ENCODE results near the gene HDHD5. TPM values are rescaled to one million over a fixed set of nuclear protein-coding genes. Genes with fewer than 3 reads are reported as not detected.

The HDHD5 gene
- total RNA-seq, 2 donors from 2014 or later = 39.4 to 53.0 TPM

DNA sequence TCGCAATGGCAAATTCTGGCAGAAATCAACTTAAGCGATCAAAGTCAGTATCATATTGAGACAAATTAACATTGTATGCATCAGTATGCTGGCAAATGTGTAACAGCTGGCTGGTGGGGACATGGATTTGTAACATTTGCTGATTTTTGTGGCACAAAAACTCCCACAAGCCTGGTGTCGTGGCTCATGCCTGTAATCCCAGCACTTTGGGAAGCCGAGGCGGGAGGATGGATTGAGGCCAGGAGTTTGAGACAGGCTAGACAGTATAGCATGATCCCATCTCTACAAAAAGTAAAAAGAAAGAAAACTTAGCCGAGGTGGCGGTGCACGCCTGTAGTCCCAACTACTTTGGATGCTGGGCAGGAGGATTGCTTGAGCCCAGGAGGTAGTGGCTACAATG is 17.6 kb upstream of the HDHD5 start:
- H3K27me3 ChIP-seq (ENCODE audit: control insufficient read depth, insufficient read depth, low read length, poor library complexity, severe bottlenecking) = no peaks in the 10 kb centered on the region
- Mint-ChIP-seq H3K9me3 (no peaks in the 10 kb centered on the region), H3K27ac (no peak overlapping the region), H3K36me3 (ENCODE audit: low read depth) (peaks cover 33% of the 10 kb centered on the region), H3K27me3 (ENCODE audit: insufficient read depth) (no peaks in the 10 kb centered on the region), H3K4me3 (no peak overlapping the region), H3K4me1 (peaks cover 6% of the 10 kb centered on the region)
- H3K36me3 ChIP-seq (ENCODE audit: control insufficient read depth, insufficient read depth, low read length) = no peaks in the 10 kb centered on the region
- H3K9me3 ChIP-seq (ENCODE audit: control insufficient read depth, low read length) = no peaks in the 10 kb centered on the region
- TF ChIP-seq CTCF (conservative IDR thresholded peaks at IDR 0.05) = no peak
- no peak overlapping the region for H3K4me3 ChIP-seq (ENCODE audit: low read length)
- no peak for DNase-seq
- no peak overlapping the region for H3K27ac ChIP-seq (ENCODE audit: low read depth, low read length)
- H3K4me1 ChIP-seq (ENCODE audit: control insufficient read depth, insufficient read depth, low read length) = no peaks in the 10 kb centered on the region
- H3K9ac ChIP-seq (ENCODE audit: extremely low read depth, low read length, poor library complexity, severe bottlenecking) = no peak overlapping the region
- WGBS, 2 experiments (ENCODE audit: insufficient coverage in 1 of 2, insufficient read length in 1 of 2) = 97 to 99% methylated on average over 8 of the region's 8 CpGs

DNA sequence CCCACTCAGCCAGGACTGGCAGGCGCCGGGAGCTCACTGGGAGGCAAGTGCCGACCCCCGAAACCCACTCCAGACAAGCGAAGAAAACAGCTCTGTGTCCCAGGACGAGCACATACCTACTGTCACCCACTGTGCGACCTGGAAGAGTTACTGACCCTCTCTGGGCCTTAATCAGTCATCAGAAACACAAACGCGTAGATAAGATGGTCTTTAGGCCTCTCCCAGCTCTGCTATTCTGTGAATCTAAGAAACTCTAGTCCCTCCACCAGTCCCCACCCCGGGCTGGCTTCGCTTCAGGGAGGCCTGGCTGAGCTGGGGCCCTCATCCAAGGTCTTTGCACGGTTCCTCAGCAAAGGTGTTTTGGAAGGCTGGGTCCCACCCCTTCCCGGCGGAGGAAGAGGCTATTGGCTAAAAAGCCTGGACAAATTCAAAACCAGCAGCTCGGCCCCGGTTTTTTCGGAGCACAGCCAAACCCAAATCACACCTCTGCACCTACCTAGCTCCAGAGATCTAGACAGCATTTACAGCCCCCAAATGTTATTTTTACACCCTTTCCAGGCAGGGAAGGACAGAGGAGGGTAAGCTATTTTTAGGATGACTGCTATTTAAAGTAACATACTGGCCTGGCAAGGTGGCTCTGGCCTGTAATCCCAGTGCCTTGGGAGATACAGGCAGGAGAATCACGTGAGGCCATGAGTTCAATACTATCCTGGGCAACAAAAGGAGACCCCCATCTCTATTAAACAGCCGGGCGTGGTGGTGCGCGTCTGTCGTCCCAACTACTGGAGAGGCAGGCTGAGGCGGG is 13.2 kb upstream of the HDHD5 start:
- WGBS, 2 experiments (ENCODE audit: insufficient coverage in 1 of 2, insufficient read length in 1 of 2) = 55 to 57% methylated on average over 18 to 24 of the region's 24 CpGs

More for the DNA sequence above, 13.2 kb upstream of the HDHD5 start:
- no peaks in the 10 kb centered on the region for H3K36me3 ChIP-seq (ENCODE audit: control insufficient read depth, insufficient read depth, low read length)
- peak overlapping the region; percentile 78 for H3K4me3 ChIP-seq (ENCODE audit: low read length)
- no peaks in the 10 kb centered on the region for H3K4me1 ChIP-seq (ENCODE audit: control insufficient read depth, insufficient read depth, low read length)
- H3K27me3 ChIP-seq (ENCODE audit: control insufficient read depth, insufficient read depth, low read length, poor library complexity, severe bottlenecking) = no peaks in the 10 kb centered on the region
- peak; percentile 83 for DNase-seq
- H3K27ac ChIP-seq (ENCODE audit: low read depth, low read length) = no peak overlapping the region
- Mint-ChIP-seq H3K4me3 (peak overlapping the region; percentile 69), H3K27me3 (ENCODE audit: insufficient read depth) (peaks cover 2% of the 10 kb centered on the region), H3K36me3 (ENCODE audit: low read depth) (no peaks in the 10 kb centered on the region), H3K4me1 (peaks cover 6% of the 10 kb centered on the region), H3K9me3 (no peaks in the 10 kb centered on the region), H3K27ac (peak overlapping the region; percentile 93)
- H3K9ac ChIP-seq (ENCODE audit: extremely low read depth, low read length, poor library complexity, severe bottlenecking) = peak overlapping the region; percentile 59
- no peak for TF ChIP-seq CTCF (conservative IDR thresholded peaks at IDR 0.05)
- H3K9me3 ChIP-seq (ENCODE audit: control insufficient read depth, low read length) = no peaks in the 10 kb centered on the region

All from endodermal cell (in vitro differentiated cells).